Measurements from ENCODE around the gene AUTS2.
"Not testable (repeated sequence)": the region's sequence is repeated elsewhere in the genome, so short reads cannot be mapped to it uniquely, and the experiment has no call there.

DNA sequence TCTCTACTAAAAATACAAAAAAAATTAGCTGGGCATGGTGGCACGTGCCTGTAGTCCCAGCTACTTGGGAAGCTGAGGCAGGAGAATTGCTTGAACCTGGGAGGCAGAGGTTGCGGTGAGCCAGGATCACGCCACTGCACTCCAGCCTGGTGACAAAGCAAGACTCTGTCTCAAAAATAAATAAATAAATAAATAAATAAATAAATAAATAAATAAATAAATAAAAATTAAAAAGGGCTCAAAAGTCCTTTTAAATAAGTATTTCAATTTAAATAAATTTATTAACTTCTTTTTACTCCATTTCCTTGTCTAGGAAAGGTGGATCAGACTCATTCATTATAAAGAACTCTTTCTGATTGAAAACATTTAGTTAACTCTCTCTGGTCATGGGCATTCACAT is 766.1 kb downstream of the AUTS2 start:
- TF ChIP-seq, protein P1, sequence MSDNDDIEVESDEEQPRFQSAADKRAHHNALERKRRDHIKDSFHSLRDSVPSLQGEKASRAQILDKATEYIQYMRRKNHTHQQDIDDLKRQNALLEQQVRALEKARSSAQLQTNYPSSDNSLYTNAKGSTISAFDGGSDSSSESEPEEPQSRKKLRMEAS (IDR thresholded peaks at IDR 0.05): not testable (repeated sequence)
- TF ChIP-seq, protein P2, sequence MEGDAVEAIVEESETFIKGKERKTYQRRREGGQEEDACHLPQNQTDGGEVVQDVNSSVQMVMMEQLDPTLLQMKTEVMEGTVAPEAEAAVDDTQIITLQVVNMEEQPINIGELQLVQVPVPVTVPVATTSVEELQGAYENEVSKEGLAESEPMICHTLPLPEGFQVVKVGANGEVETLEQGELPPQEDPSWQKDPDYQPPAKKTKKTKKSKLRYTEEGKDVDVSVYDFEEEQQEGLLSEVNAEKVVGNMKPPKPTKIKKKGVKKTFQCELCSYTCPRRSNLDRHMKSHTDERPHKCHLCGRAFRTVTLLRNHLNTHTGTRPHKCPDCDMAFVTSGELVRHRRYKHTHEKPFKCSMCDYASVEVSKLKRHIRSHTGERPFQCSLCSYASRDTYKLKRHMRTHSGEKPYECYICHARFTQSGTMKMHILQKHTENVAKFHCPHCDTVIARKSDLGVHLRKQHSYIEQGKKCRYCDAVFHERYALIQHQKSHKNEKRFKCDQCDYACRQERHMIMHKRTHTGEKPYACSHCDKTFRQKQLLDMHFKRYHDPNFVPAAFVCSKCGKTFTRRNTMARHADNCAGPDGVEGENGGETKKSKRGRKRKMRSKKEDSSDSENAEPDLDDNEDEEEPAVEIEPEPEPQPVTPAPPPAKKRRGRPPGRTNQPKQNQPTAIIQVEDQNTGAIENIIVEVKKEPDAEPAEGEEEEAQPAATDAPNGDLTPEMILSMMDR (IDR thresholded peaks at IDR 0.05; ENCODE audit: low read depth, low read length, missing input control): not testable (repeated sequence)
- not testable (repeated sequence) for TF ChIP-seq FOXA1 (IDR thresholded peaks at IDR 0.05); NR2F2 (IDR thresholded peaks at IDR 0.05); RAD21 (IDR thresholded peaks at IDR 0.05); TAF1 (conservative IDR thresholded peaks at IDR 0.05); YY1 (IDR thresholded peaks at IDR 0.05)
- TF ChIP-seq, protein P3, sequence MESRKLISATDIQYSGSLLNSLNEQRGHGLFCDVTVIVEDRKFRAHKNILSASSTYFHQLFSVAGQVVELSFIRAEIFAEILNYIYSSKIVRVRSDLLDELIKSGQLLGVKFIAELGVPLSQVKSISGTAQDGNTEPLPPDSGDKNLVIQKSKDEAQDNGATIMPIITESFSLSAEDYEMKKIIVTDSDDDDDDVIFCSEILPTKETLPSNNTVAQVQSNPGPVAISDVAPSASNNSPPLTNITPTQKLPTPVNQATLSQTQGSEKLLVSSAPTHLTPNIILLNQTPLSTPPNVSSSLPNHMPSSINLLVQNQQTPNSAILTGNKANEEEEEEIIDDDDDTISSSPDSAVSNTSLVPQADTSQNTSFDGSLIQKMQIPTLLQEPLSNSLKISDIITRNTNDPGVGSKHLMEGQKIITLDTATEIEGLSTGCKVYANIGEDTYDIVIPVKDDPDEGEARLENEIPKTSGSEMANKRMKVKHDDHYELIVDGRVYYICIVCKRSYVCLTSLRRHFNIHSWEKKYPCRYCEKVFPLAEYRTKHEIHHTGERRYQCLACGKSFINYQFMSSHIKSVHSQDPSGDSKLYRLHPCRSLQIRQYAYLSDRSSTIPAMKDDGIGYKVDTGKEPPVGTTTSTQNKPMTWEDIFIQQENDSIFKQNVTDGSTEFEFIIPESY (IDR thresholded peaks at IDR 0.05): not testable (repeated sequence)
- TF ChIP-seq, protein P4, sequence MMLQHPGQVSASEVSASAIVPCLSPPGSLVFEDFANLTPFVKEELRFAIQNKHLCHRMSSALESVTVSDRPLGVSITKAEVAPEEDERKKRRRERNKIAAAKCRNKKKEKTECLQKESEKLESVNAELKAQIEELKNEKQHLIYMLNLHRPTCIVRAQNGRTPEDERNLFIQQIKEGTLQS (IDR thresholded peaks at IDR 0.05): not testable (repeated sequence)
- TF ChIP-seq, protein P5, sequence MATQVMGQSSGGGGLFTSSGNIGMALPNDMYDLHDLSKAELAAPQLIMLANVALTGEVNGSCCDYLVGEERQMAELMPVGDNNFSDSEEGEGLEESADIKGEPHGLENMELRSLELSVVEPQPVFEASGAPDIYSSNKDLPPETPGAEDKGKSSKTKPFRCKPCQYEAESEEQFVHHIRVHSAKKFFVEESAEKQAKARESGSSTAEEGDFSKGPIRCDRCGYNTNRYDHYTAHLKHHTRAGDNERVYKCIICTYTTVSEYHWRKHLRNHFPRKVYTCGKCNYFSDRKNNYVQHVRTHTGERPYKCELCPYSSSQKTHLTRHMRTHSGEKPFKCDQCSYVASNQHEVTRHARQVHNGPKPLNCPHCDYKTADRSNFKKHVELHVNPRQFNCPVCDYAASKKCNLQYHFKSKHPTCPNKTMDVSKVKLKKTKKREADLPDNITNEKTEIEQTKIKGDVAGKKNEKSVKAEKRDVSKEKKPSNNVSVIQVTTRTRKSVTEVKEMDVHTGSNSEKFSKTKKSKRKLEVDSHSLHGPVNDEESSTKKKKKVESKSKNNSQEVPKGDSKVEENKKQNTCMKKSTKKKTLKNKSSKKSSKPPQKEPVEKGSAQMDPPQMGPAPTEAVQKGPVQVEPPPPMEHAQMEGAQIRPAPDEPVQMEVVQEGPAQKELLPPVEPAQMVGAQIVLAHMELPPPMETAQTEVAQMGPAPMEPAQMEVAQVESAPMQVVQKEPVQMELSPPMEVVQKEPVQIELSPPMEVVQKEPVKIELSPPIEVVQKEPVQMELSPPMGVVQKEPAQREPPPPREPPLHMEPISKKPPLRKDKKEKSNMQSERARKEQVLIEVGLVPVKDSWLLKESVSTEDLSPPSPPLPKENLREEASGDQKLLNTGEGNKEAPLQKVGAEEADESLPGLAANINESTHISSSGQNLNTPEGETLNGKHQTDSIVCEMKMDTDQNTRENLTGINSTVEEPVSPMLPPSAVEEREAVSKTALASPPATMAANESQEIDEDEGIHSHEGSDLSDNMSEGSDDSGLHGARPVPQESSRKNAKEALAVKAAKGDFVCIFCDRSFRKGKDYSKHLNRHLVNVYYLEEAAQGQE (IDR thresholded peaks at IDR 0.05): not testable (repeated sequence)
